GM10248 (cell line): ENCODE data around the gene DENND2D.

Experiments used
- CTCF ChIA-PET: fragments of 300-600 bp; sonication (Branson Sonifier 250); formaldehyde crosslinking; extraction: SDS; loops from one replicate; lab custom pipeline; 2021; ENCODE audit warnings: antibody characterized with exemption; lab: Yijun Ruan, JAX
- POLR2A ChIA-PET: fragments of 350-650 bp; sonication (Branson Sonifier 250); formaldehyde crosslinking; extraction: SDS; loops from one replicate; lab custom pipeline; 2020; ENCODE audit warnings: antibody characterized with exemption; lab: Yijun Ruan, JAX
- DNase-seq: peaks from one replicate; pipeline ENCODE4 v3.0.0; 2012; ENCODE audit errors: extremely low spot score
- TF ChIP-seq, protein P1 (sequence below): IDR thresholded peaks from 2 replicates; pipeline ENCODE4 v1.5.1; 2012; ENCODE audit warnings: mild to moderate bottlenecking, low read depth; ENCODE audit errors: extremely low read depth, missing control alignments, control extremely low read depth

The DENND2D gene

DNA sequence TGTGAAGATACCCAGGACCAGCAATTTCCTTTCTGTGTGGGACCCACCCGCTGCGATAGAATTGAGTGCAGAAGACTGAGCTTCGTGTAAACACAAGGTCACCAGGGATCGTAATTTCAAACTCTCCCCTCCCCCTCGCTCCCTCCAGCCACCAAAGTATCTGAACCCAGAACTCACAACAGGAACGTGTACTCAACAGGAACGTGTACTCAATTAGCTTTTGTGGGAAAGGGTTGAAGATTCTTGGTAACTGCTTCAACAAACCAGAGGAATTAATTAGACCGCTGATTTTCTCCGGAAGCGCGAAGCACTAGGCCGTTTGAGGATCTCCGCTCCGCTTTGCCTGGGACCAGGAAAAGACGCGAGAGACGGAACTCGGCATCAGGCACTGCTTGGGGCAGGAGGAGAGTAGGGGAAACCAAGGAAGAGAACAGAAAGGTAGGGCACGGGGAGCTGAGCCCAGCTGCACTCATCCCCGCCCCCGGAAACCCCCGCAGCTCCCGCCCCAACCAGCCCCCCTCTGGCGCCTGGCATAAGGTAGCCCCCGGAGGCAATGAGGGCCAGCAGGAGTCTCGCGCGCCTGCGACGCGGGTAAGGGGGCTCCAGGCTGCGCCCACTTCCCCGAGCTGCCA is 61.0 kb downstream of the DENND2D start:
- POLR2A ChIA-PET: interaction anchor here (0.5 to 1.1 kb wide), 2 partner anchors 8 to 80 kb away, joined by 3 to 5 read pairs; no protein-coding TSS in a partner anchor
- peak; percentile 37 for DNase-seq
- CTCF ChIA-PET: interaction anchor here (1.0 to 1.6 kb wide), 8 partner anchors 9 to 315 kb away, joined by 3 to 5 read pairs (median 3); no protein-coding TSS in a partner anchor
- TF ChIP-seq, protein P1, sequence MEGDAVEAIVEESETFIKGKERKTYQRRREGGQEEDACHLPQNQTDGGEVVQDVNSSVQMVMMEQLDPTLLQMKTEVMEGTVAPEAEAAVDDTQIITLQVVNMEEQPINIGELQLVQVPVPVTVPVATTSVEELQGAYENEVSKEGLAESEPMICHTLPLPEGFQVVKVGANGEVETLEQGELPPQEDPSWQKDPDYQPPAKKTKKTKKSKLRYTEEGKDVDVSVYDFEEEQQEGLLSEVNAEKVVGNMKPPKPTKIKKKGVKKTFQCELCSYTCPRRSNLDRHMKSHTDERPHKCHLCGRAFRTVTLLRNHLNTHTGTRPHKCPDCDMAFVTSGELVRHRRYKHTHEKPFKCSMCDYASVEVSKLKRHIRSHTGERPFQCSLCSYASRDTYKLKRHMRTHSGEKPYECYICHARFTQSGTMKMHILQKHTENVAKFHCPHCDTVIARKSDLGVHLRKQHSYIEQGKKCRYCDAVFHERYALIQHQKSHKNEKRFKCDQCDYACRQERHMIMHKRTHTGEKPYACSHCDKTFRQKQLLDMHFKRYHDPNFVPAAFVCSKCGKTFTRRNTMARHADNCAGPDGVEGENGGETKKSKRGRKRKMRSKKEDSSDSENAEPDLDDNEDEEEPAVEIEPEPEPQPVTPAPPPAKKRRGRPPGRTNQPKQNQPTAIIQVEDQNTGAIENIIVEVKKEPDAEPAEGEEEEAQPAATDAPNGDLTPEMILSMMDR: no peak
